ENCODE results near the gene VIM. TPM values are rescaled to one million over a fixed set of nuclear protein-coding genes. Genes with fewer than 3 reads are reported as not detected.

VIM gene
- total and polyA plus RNA-seq, 10 of the 15 experiments (the other 5 are each of a cell fraction or from before 2014, with no cell fraction given) = 44.2 to 287 (median 188) TPM

DNA sequence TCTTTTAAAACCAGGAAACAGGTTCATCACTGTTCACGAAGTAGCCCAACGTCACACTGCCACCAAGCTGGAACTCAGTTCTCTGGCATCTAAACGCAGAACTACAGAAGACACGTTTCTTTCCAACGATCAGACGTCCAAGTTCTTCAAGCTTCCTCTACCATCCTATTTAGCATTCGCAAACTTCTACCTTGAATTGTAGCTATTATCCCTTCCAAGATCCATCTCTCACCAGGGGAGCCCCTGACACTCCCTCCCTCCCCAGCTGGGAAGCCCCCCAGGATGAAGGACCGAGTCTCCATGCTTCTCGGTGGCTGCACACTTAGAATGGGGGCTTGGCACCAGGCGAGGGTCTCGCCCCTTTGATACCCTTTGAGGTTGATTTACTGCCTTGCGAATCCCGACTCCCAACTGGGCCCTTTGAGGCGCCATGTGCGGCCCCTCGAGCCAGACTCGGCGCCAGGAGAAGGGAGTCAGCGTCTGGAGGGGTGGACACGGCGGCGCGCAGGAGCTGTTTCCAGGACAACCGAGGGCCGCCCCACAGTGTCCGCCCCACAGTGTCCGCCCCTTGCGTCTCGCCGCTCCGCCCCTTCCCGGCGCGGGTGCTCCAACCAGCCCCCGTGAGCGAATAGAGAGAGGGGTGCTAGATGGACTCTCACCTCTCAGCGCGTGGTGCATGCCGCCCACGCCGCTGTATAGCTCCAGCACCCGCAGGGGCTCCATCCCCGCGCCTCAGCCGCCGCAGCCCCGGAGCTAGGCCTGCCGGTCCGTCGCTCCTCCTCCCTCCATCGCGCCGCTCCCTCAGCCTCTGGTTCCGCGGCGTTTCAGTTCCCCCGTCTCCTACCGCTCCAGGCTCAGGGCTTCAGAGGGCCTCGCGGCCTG is 26.9 kb upstream of the VIM start, which contains the start of gene TRDMT1:
TSS of gene TRDMT1 (minus strand) at position 761 of the 882 bp plus-strand sequence. CDS start at position 723, 38 bp downstream.
- DNase-seq (ENCODE audit: low read depth, low spot score) = no peak
- POLR2A ChIA-PET = interaction anchor here (3.7 kb wide), 1 partner anchor 28 kb away, joined by 23 read pairs; the partner anchor contains the start of gene VIM
- Histone ChIP-seq H3K9me3 (replicated peaks; ENCODE audit: control insufficient read depth, insufficient read depth, low read length) (no peaks in the 10 kb centered on the region), H3K27me3 (replicated peaks in 1 of 2; ENCODE audit: control insufficient read depth in 2 of 2, insufficient read depth in 2 of 2, low read length in 1 of 2) (no peaks in the 10 kb centered on the region), H2AFZ (ENCODE audit: control insufficient read depth, low read depth, low read length) (peak within 1 kb of the TSS; percentile 99), H3K4me1 (ENCODE audit: control insufficient read depth, insufficient read depth, low read length) (peaks cover under 1% of the 10 kb centered on the region), H3K79me2 (ENCODE audit: control insufficient read depth, insufficient read depth, low read length) (no peaks in the 10 kb centered on the region), H3K36me3 (ENCODE audit: control insufficient read depth in 2 of 2, insufficient read depth in 2 of 2, low read length in 1 of 2) (no peaks in the 10 kb centered on the region), H4K20me1 (ENCODE audit: control insufficient read depth, insufficient read depth) (no peaks in the 10 kb centered on the region), H3K27ac (ENCODE audit: control insufficient read depth, insufficient read depth) (peak within 1 kb of the TSS; percentile 58; the same call in 1 of the 2 replicates), H3K4me2 (ENCODE audit: control insufficient read depth, insufficient read depth) (peak within 1 kb of the TSS; percentile 93), H3K9ac (ENCODE audit: control insufficient read depth, insufficient read depth, low read length) (peak within 1 kb of the TSS; percentile 73), H3K4me3 (peak within 1 kb of the TSS; percentile 89)
- RAD21 ChIA-PET (ENCODE audit: unreplicated experiment) = interaction anchor here (0.8 to 2.9 kb wide), 5 partner anchors 13 to 384 kb away, joined by 3 to 14 read pairs (median 6); partner anchors contain the start of gene RSU1
- ATAC-seq = peak; percentile 99
- no peak for FAIRE-seq
- in situ Hi-C loops (cut with MboI) = loop anchor here (25.0 kb wide), 1 partner anchor 1461 kb away; the partner anchor contains the start of genes ARL5B and NSUN6
- CTCF ChIA-PET = interaction anchor here (0.7 to 3.1 kb wide), 8 partner anchors 9 to 1319 kb away, joined by 3 to 16 read pairs (median 4); partner anchors contain the start of gene VIM
- BruUV-seq (replicated peaks) = no TSS peak
- intact Hi-C loops (cut with micrococcal nuclease; ENCODE audit: unreplicated experiment) = loop anchor here (1.0 kb wide), 1 partner anchor 29 kb away; no protein-coding TSS in a partner anchor
- SMC1A ChIA-PET (ENCODE audit: uncharacterized antibody, unreplicated experiment) = interaction anchor here (1.0 to 2.8 kb wide), 9 partner anchors 12 to 37 kb away, joined by 3 to 8 read pairs (median 5); partner anchors contain the start of gene VIM
- WGBS (ENCODE audit: insufficient coverage, insufficient replicate concordance, low lambda C conversion rate, missing lambda C conversion rate) = 3% methylated on average over 58 of the region's 60 CpGs
- TF ChIP-seq BCL3 (IDR thresholded peaks at IDR 0.05; ENCODE audit: borderline replicate concordance, insufficient read depth, low read depth, low read length, poor library complexity, severe bottlenecking) (no peak), ETV6 (conservative IDR thresholded peaks at IDR 0.05 in 1 of 2, IDR thresholded peaks at IDR 0.05 in 1 of 2; ENCODE audit: borderline replicate concordance in 1 of 2, low read depth in 1 of 2) (0 out of 4 replicates have a peak, but pooled peaks of 1 of the 2 experiments have one; percentile 14), NFXL1 (IDR thresholded peaks at IDR 0.05; ENCODE audit: borderline replicate concordance) (no peak), SREBF1 (IDR thresholded peaks at IDR 0.05; ENCODE audit: low read length) (no peak), PBX3 (IDR thresholded peaks at IDR 0.05; ENCODE audit: insufficient replicate concordance, low read depth, low read length) (no peak), GATAD2B (conservative IDR thresholded peaks at IDR 0.05; ENCODE audit: low read depth) (peak; percentile 92), MYB (IDR thresholded peaks at IDR 0.05; ENCODE audit: borderline replicate concordance, low read depth, low read length) (no peak), TBL1XR1 (IDR thresholded peaks at IDR 0.05; ENCODE audit: low read depth, low read length) (peak; percentile 53; the same call in 1 of the 2 replicates), HDAC6 (IDR thresholded peaks at IDR 0.05; ENCODE audit: unreplicated experiment) (no peak), NR2F1 (conservative IDR thresholded peaks at IDR 0.05) (0 out of 2 replicates have a peak, but pooled peaks have one; percentile 39), TCF3 (IDR thresholded peaks at IDR 0.05; ENCODE audit: borderline replicate concordance, insufficient read depth, low read depth, low read length) (no peak)
- TF ChIP-seq, protein P1, sequence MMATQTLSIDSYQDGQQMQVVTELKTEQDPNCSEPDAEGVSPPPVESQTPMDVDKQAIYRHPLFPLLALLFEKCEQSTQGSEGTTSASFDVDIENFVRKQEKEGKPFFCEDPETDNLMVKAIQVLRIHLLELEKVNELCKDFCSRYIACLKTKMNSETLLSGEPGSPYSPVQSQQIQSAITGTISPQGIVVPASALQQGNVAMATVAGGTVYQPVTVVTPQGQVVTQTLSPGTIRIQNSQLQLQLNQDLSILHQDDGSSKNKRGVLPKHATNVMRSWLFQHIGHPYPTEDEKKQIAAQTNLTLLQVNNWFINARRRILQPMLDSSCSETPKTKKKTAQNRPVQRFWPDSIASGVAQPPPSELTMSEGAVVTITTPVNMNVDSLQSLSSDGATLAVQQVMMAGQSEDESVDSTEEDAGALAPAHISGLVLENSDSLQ (IDR thresholded peaks at IDR 0.05) = peak; percentile 43; the same call in 1 of the 2 replicates
- TF ChIP-seq, protein P2, sequence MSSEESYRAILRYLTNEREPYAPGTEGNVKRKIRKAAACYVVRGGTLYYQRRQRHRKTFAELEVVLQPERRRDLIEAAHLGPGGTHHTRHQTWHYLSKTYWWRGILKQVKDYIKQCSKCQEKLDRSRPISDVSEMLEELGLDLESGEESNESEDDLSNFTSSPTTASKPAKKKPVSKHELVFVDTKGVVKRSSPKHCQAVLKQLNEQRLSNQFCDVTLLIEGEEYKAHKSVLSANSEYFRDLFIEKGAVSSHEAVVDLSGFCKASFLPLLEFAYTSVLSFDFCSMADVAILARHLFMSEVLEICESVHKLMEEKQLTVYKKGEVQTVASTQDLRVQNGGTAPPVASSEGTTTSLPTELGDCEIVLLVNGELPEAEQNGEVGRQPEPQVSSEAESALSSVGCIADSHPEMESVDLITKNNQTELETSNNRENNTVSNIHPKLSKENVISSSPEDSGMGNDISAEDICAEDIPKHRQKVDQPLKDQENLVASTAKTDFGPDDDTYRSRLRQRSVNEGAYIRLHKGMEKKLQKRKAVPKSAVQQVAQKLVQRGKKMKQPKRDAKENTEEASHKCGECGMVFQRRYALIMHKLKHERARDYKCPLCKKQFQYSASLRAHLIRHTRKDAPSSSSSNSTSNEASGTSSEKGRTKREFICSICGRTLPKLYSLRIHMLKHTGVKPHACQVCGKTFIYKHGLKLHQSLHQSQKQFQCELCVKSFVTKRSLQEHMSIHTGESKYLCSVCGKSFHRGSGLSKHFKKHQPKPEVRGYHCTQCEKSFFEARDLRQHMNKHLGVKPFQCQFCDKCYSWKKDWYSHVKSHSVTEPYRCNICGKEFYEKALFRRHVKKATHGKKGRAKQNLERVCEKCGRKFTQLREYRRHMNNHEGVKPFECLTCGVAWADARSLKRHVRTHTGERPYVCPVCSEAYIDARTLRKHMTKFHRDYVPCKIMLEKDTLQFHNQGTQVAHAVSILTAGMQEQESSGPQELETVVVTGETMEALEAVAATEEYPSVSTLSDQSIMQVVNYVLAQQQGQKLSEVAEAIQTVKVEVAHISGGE (CRISPR knock-in tag; IDR thresholded peaks at IDR 0.05) = peak; percentile 96
